ENCODE data around the gene EVC.

EVC gene

GRCh38 chr4:5664778-5665177, 46.2 kb upstream of the EVC start:
- Histone ChIP-seq H3K36me3 (replicated peaks; ENCODE audit: insufficient read depth, low read length) (peaks cover 3% of the 10 kb centered on the region; the same call in 1 of the 2 replicates), H4K20me1 (ENCODE audit: insufficient read depth, low read length) (no peaks in the 10 kb centered on the region), H2AFZ (ENCODE audit: low read length) (no peak overlapping the region), H3K4me1 (ENCODE audit: low read length) (no peaks in the 10 kb centered on the region), H3K79me2 (ENCODE audit: low read length) (0 out of 2 replicates have a peak, but pooled peaks cover 3% of the 10 kb centered on the region), H3K9ac (ENCODE audit: low read length) (no peak overlapping the region), H3K27ac (ENCODE audit: low read length) (no peak overlapping the region), H3K27me3 (replicated peaks; ENCODE audit: insufficient read depth, low read length) (no peaks in the 10 kb centered on the region), H3K9me2 (replicated peaks; ENCODE audit: insufficient read depth, low read length) (no peaks in the 10 kb centered on the region), H3K9me3 (replicated peaks; ENCODE audit: insufficient read depth, low read length) (no peaks in the 10 kb centered on the region), H3K4me3 (ENCODE audit: low read length) (no peak overlapping the region), H3K4me2 (ENCODE audit: low read depth, low read length) (no peak overlapping the region), H3F3A (ENCODE audit: insufficient read depth, low read length) (no peaks in the 10 kb centered on the region)
- no peak for DNase-seq
- TF ChIP-seq CTCF (IDR thresholded peaks at IDR 0.05; ENCODE audit: low read length) (no peak), EZH2 (optimal IDR thresholded peaks at IDR 0.05; ENCODE audit: low read depth, low read length) (no peak), EZH2phosphoT487 (IDR thresholded peaks at IDR 0.05; ENCODE audit: low read length) (no peak)

GRCh38 chr4:5666741-5667140, 44.3 kb upstream of the EVC start:
- Histone ChIP-seq H4K20me1 (ENCODE audit: insufficient read depth, low read length) (no peaks in the 10 kb centered on the region), H2AFZ (ENCODE audit: low read length) (no peak overlapping the region), H3K79me2 (ENCODE audit: low read length) (peaks cover 12% of the 10 kb centered on the region), H3K9me2 (replicated peaks; ENCODE audit: insufficient read depth, low read length) (no peaks in the 10 kb centered on the region), H3K4me1 (ENCODE audit: low read length) (no peaks in the 10 kb centered on the region), H3K36me3 (replicated peaks; ENCODE audit: insufficient read depth, low read length) (peaks cover 3% of the 10 kb centered on the region; the same call in 1 of the 2 replicates), H3K27ac (ENCODE audit: low read length) (no peak overlapping the region), H3F3A (ENCODE audit: insufficient read depth, low read length) (no peaks in the 10 kb centered on the region), H3K9ac (ENCODE audit: low read length) (no peak overlapping the region), H3K4me2 (ENCODE audit: low read depth, low read length) (no peak overlapping the region), H3K27me3 (replicated peaks; ENCODE audit: insufficient read depth, low read length) (no peaks in the 10 kb centered on the region), H3K4me3 (ENCODE audit: low read length) (no peak overlapping the region), H3K9me3 (replicated peaks; ENCODE audit: insufficient read depth, low read length) (no peaks in the 10 kb centered on the region)
- no peak for TF ChIP-seq CTCF (IDR thresholded peaks at IDR 0.05; ENCODE audit: low read length)
- no peak for TF ChIP-seq EZH2phosphoT487 (IDR thresholded peaks at IDR 0.05; ENCODE audit: low read length)
- no peak for TF ChIP-seq EZH2 (optimal IDR thresholded peaks at IDR 0.05; ENCODE audit: low read depth, low read length)
- no peak for DNase-seq

DNA sequence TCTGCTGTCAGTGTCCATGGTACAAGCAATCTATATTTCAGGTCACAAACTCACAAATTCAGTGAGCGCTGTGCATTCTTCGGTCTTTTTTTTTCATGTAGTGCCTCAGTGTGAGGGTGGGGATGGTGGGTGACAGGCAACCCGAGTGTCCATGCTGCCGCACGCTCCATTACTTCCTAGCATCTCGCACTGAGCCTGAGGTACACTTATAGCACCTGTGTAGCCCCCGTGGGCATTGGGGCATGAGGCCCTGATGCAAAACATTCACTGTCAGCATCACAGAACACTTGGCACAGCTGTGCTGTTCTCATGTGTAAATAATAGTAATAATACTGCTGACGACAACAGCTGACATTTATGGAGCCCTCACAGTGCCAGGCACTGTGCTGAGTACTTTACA, 34.2 kb upstream of the EVC start:
- Histone ChIP-seq H3K9me3 (replicated peaks; ENCODE audit: insufficient read depth, low read length) (no peaks in the 10 kb centered on the region), H3K4me2 (ENCODE audit: low read depth, low read length) (no peak overlapping the region), H3K79me2 (ENCODE audit: low read length) (no peaks in the 10 kb centered on the region), H3K27me3 (replicated peaks; ENCODE audit: insufficient read depth, low read length) (no peaks in the 10 kb centered on the region), H3F3A (ENCODE audit: insufficient read depth, low read length) (no peaks in the 10 kb centered on the region), H3K9me2 (replicated peaks; ENCODE audit: insufficient read depth, low read length) (no peaks in the 10 kb centered on the region), H3K36me3 (replicated peaks; ENCODE audit: insufficient read depth, low read length) (peaks cover 6% of the 10 kb centered on the region; the same call in 1 of the 2 replicates), H3K9ac (ENCODE audit: low read length) (no peak overlapping the region), H2AFZ (ENCODE audit: low read length) (no peak overlapping the region), H3K4me1 (ENCODE audit: low read length) (no peaks in the 10 kb centered on the region), H3K4me3 (ENCODE audit: low read length) (no peak overlapping the region), H3K27ac (ENCODE audit: low read length) (no peak overlapping the region), H4K20me1 (ENCODE audit: insufficient read depth, low read length) (no peaks in the 10 kb centered on the region)
- DNase-seq, result no peak
- TF ChIP-seq EZH2 (optimal IDR thresholded peaks at IDR 0.05; ENCODE audit: low read depth, low read length) (no peak), EZH2phosphoT487 (IDR thresholded peaks at IDR 0.05; ENCODE audit: low read length) (no peak), CTCF (IDR thresholded peaks at IDR 0.05; ENCODE audit: low read length) (no peak)

Data from MM.1S (cell line).